Activated CD8-positive, alpha-beta T cell treated with anti-CD3 and anti-CD28 coated beads, Interleukin-2, amount 10 ng/mL, durations not matched to agents 7 days and 5 days (primary cell): ENCODE results near the gene KRTAP10-12. TPM values are rescaled to one million over a fixed set of nuclear protein-coding genes. Genes with fewer than 3 reads are reported as not detected.
"Not testable (repeated sequence)": the region's sequence is repeated elsewhere in the genome, so short reads cannot be mapped to it uniquely, and the experiment has no call there.

Source experiments
- ATAC-seq: fragments of 150-1000 bp; cut with Tn5 transposase; one replicate; pipeline ENCODE4 v1.10.0; 2021; ENCODE audit warnings: moderate library complexity
- CTCF ChIA-PET: fragments of 350-600 bp; sonication (Branson Sonifier 250); formaldehyde crosslinking; loops from one replicate; lab custom pipeline; 2021; ENCODE audit warnings: antibody characterized with exemption; lab: Charles Lee
- POLR2A ChIA-PET: fragments of 350-600 bp; sonication (Branson Sonifier 250); formaldehyde crosslinking; loops from one replicate; lab custom pipeline; 2021; ENCODE audit warnings: antibody characterized with exemption; lab: Charles Lee
- DNase-seq: peaks from one replicate; pipeline ENCODE4 v3.0.0-alpha.2; 2020
- H3K27ac Mint-ChIP-seq: one replicate; pipeline ENCODE4 v1.8.0; 2021; ENCODE audit warnings: mild to moderate bottlenecking, mixed read lengths
- H3K27me3 Mint-ChIP-seq: one replicate; pipeline ENCODE4 v1.8.0; 2021; ENCODE audit warnings: low read depth, mixed read lengths
- H3K36me3 Mint-ChIP-seq: one replicate; pipeline ENCODE4 v1.8.0; 2021; ENCODE audit warnings: low read depth, mixed read lengths
- H3K4me1 Mint-ChIP-seq: one replicate; pipeline ENCODE4 v1.8.0; 2021; ENCODE audit warnings: low read depth, mixed read lengths
- H3K4me3 Mint-ChIP-seq: one replicate; pipeline ENCODE4 v1.8.0; 2021; ENCODE audit warnings: mild to moderate bottlenecking, mixed read lengths
- H3K9me3 Mint-ChIP-seq: one replicate; pipeline ENCODE4 v1.8.0; 2022; ENCODE audit warnings: mixed read lengths; ENCODE audit not compliant: insufficient read depth
- total RNA-seq, 2 experiments: library from RNA; stranded (reverse); gene quantifications; one replicate each; pipeline ENCODE4 v1.2.3, GENCODE V29; 2021

KRTAP10-12 gene, protein sequence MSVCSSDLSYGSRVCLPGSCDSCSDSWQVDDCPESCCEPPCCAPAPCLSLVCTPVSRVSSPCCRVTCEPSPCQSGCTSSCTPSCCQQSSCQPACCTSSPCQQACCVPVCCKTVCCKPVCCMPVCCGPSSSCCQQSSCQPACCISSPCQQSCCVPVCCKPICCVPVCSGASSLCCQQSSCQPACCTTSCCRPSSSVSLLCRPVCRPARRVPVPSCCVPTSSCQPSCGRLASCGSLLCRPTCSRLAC
- total RNA-seq, result not detected

GRCh38 chr21:44697172-44697810 lies at the start of gene KRTAP10-12:
TSS of gene KRTAP10-12 (plus strand) at chr21:44697172. CDS start at chr21:44697202, 30 bp downstream.
- H3K4me3 Mint-ChIP-seq, H3K27ac Mint-ChIP-seq, H3K36me3 Mint-ChIP-seq, CTCF ChIA-PET, H3K4me1 Mint-ChIP-seq, ATAC-seq, DNase-seq: not testable (repeated sequence)
- POLR2A ChIA-PET, result interaction anchor here (0.6 kb wide), 1 partner anchor 64 kb away, joined by 3 read pairs; no protein-coding TSS in a partner anchor
- Mint-ChIP-seq H3K27me3 (peaks cover 45% of the 10 kb centered on the region), H3K9me3 (peaks cover 17% of the 10 kb centered on the region)

DNA sequence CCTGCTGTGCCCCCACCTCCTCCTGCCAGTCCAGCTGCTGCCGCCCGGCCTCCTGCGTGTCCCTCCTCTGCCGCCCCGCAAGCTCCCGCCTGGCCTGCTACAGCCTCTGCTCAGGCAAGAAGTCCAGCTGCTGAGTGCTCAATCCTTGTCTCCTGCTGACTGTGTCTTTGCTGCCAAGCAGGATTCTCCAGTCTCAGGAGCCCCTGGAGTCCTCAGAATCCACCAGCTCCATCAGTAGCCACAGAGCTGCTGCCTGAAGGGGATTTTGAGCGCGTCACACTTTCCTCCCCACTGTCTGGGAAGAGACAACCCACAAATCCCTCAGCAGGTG lies 49.8 kb upstream of the KRTAP10-12 start:
- CTCF ChIA-PET, result interaction anchor here (1.1 kb wide), 1 partner anchor 11 kb away, joined by 3 read pairs; no protein-coding TSS in a partner anchor
- Mint-ChIP-seq H3K4me3 (no peak overlapping the region), H3K4me1 (peaks cover 4% of the 10 kb centered on the region), H3K9me3 (peaks cover 26% of the 10 kb centered on the region), H3K27me3 (no peaks in the 10 kb centered on the region), H3K27ac (peak overlapping the region; percentile 60), H3K36me3 (peaks cover 10% of the 10 kb centered on the region)
- POLR2A ChIA-PET, result no interaction called here
- ATAC-seq (no peak), DNase-seq (peak; percentile 16)

DNA sequence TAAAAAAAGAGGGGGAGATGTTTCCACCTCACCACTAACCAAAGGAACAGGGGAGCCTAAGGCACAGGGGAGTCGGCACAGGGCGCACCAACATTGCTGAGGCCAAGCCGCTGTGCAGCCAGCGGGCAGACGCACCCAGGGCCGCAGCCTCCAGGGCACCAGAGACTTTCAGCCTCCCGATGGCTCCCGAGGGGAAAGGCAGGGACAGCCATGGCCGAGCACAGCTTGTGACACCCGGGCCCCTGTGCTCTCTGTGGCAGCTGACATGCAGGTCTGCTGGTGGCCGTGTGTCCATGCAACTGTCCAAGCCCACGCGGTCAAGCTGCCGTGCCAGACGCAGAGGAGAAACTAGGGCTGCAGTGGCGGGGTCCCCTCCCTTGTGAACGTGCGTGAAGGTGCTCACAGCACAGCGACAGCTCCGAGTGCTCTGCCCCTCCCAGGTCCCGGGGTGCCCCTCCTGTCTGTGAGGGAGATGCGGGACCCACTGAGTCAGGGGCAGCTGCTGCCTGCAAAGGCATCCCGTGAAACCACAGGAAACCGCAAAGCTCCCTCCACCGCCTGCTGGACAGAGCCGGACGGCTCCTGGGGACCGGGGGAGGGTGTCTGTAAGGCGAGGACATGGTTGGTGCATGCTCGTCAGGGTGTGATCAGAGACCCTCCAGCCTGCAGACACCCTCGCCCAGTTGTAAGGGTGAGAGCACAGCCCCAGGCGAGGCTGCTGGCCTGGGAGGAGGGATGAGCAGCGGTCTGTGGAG lies 48.2 kb upstream of the KRTAP10-12 start:
- ChIA-PET POLR2A (no interaction called here), CTCF (no interaction called here)
- H3K27ac Mint-ChIP-seq, result no peak overlapping the region
- no peak overlapping the region for H3K4me3 Mint-ChIP-seq
- DNase-seq, result peak; percentile 16
- no peaks in the 10 kb centered on the region for H3K27me3 Mint-ChIP-seq
- no peak for ATAC-seq
- peaks cover 16% of the 10 kb centered on the region for H3K36me3 Mint-ChIP-seq
- H3K9me3 Mint-ChIP-seq, result peaks cover 22% of the 10 kb centered on the region
- peaks cover 8% of the 10 kb centered on the region for H3K4me1 Mint-ChIP-seq

- peaks cover 19% of the 10 kb centered on the region for H3K9me3 Mint-ChIP-seq
- H3K4me3 Mint-ChIP-seq, result no peak overlapping the region
- H3K27me3 Mint-ChIP-seq, result no peaks in the 10 kb centered on the region
- peaks cover 16% of the 10 kb centered on the region for H3K4me1 Mint-ChIP-seq
- DNase-seq, result peak; percentile 14
- CTCF ChIA-PET, result no interaction called here
- H3K36me3 Mint-ChIP-seq, result peaks cover 19% of the 10 kb centered on the region
- no peak for ATAC-seq
- POLR2A ChIA-PET, result no interaction called here
- H3K27ac Mint-ChIP-seq, result no peak overlapping the region
Observed at GRCh38 chr21:44649521-44650100, 47.4 kb upstream of the KRTAP10-12 start.

DNA sequence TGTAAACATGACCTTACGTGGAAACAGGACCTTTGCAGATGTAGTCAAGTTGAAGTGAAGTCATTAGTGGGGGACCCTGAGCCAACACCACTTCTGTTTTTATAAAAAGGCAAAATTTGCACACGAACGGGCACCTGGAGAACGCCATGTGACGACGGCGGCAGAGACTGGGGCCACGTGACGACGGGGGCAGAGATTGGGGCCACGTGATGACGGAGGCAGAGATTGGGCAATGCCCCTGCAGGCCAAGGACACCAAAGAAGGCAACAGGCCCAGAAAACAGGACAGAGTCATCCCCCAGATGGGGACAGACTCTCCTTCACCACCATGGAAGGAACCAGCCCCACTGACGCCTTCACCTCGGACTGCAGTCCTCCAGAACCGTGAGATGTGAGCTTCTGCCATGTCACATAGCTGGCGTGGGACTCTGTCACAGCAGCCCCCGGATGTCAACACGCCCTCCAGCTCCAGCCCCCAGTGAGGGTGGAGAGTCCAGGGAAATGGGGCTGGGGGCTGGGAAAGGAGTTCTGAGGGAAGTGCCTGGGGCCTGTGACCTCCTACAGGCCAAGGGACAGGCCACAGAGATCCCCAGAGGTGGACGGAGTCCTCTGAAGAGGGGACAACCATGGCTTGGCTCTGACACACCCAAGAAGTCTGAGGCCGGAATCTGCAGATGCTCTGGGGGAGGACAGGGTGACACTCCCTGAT lies 46.6 kb upstream of the KRTAP10-12 start:
- POLR2A ChIA-PET, result no interaction called here
- ATAC-seq, result no peak
- peaks cover 21% of the 10 kb centered on the region for H3K36me3 Mint-ChIP-seq

DNA sequence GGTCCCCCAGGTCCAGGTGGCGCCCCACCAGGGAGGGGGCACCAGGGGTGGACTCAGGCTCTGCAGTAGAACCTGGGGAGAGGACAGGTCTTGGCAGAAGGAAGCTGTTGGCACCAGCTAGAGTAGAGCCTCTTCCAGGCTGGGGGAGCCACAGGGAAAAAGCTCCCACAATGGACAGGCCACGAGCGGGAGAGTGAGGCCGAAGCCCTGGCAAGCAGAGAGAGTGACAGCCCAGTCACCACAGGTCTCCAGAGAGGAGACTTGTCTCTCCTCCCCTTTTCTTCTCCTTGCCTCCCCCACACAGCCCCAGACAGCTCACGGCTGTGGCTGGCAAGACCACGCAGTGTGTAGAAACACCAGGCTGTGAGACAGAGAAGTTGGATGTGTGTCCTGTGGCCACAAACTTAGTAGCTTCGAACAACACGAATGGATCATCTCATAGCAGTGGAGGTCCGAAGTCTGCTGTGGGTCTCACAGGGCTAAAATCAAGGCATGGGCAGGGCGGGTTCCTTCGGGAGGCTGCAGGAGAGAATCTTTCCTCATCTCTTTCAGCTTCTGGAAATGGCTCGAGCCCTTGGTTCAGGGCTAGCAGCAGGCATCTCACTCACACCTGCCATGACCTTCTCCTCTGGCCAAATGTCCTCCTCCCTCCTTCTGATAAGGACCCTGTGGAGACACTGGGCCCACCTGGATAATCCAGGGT lies 45.8 kb upstream of the KRTAP10-12 start:
- no peak overlapping the region for H3K4me3 Mint-ChIP-seq
- H3K27ac Mint-ChIP-seq, result peak overlapping the region; percentile 16
- ChIA-PET POLR2A (no interaction called here), CTCF (interaction anchor here (0.7 kb wide), 1 partner anchor 143 kb away, joined by 3 read pairs; no protein-coding TSS in a partner anchor)
- ATAC-seq, result no peak
- H3K9me3 Mint-ChIP-seq, result peaks cover 15% of the 10 kb centered on the region
- no peaks in the 10 kb centered on the region for H3K27me3 Mint-ChIP-seq
- peaks cover 28% of the 10 kb centered on the region for H3K36me3 Mint-ChIP-seq
- DNase-seq, result no peak
- H3K4me1 Mint-ChIP-seq, result peaks cover 24% of the 10 kb centered on the region

More for the DNA sequence above, 46.6 kb upstream of the KRTAP10-12 start:
- Mint-ChIP-seq H3K9me3 (peaks cover 13% of the 10 kb centered on the region), H3K27ac (peak overlapping the region; percentile 40), H3K4me3 (no peak overlapping the region), H3K27me3 (no peaks in the 10 kb centered on the region), H3K4me1 (peaks cover 24% of the 10 kb centered on the region)
- DNase-seq, result peak; percentile 3
- CTCF ChIA-PET, result interaction anchor here (0.7 kb wide), 1 partner anchor 143 kb away, joined by 3 read pairs; no protein-coding TSS in a partner anchor

- ATAC-seq (no peak), DNase-seq (no peak)
- Mint-ChIP-seq H3K4me1 (peaks cover 41% of the 10 kb centered on the region), H3K27me3 (no peaks in the 10 kb centered on the region), H3K9me3 (peaks cover 34% of the 10 kb centered on the region), H3K27ac (no peak overlapping the region), H3K4me3 (no peak overlapping the region), H3K36me3 (peaks cover 46% of the 10 kb centered on the region)
- ChIA-PET POLR2A (interaction anchor here (0.8 kb wide), 1 partner anchor 34 kb away, joined by 3 read pairs; no protein-coding TSS in a partner anchor), CTCF (no interaction called here)
Observed at GRCh38 chr21:44653123-44653522, 43.8 kb upstream of the KRTAP10-12 start.

DNA sequence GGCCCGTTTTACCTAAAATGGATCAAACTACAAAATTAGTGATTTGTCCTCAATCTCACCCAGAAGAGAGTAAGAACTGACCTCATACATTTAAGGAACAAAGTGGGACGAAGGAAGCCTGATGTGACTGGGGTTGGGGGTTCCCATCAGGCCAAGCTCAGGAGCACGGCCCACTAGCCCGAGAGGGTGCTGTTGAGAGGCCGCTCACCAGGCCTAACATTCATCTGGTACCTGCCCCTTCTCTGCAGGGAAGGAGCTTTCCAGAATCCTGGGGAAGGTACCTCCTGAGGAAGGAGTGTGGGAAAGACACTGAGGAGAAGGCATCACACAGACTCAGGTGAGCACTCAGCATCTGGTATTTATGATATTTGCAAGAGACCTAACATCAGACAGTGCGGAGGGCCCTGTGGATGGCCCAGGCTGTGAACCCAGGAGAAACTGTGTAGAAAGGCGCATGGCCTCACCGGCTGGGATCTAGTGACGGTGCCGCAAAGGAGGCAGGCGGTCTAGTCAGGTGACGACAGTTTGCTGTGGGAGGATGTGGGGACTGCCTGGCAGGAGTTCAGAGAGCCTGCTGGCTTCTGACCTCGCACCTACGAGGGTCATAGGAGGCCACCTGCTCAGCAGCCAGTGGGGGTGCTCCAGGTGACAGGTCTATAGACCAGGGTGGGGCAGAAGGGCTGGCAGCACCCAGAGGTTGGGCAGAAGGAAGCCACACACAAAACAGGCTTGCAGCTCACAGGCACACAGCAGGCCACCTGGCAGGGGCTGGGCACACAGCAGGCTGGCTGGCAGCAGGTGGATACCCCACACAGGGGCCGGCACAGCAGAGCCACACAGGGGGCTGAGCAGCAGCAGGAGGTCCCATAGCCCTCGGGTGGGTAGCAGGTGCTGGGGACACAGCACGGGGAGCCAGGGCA lies 43.1 kb upstream of the KRTAP10-12 start:
- no peaks in the 10 kb centered on the region for H3K27me3 Mint-ChIP-seq
- peak; percentile 45 for DNase-seq
- no peak overlapping the region for H3K4me3 Mint-ChIP-seq
- peaks cover 54% of the 10 kb centered on the region for H3K36me3 Mint-ChIP-seq
- peaks cover 40% of the 10 kb centered on the region for H3K9me3 Mint-ChIP-seq
- ChIA-PET POLR2A (interaction anchor here (0.6 to 0.8 kb wide), 2 partner anchors 35 to 655 kb away, joined by 3 read pairs; no protein-coding TSS in a partner anchor), CTCF (interaction anchor here (1.4 kb wide), 1 partner anchor 8 kb away, joined by 4 read pairs; no protein-coding TSS in a partner anchor)
- H3K4me1 Mint-ChIP-seq, result peaks cover 49% of the 10 kb centered on the region
- peak overlapping the region; percentile 77 for H3K27ac Mint-ChIP-seq
- no peak for ATAC-seq

GRCh38 chr21:44654576-44655175 lies 42.3 kb upstream of the KRTAP10-12 start, which contains the start of gene KRTAP12-4:
TSS of gene KRTAP12-4 (minus strand) at chr21:44654659. CDS start at chr21:44654614, 45 bp downstream.
- ATAC-seq (no peak), DNase-seq (no peak)
- ChIA-PET CTCF (interaction anchor here (1.4 to 1.8 kb wide), 2 partner anchors 9 to 144 kb away, joined by 4 read pairs; no protein-coding TSS in a partner anchor), POLR2A (no interaction called here)
- H3K9me3 Mint-ChIP-seq, result peaks cover 46% of the 10 kb centered on the region
- H3K27me3 Mint-ChIP-seq, result no peaks in the 10 kb centered on the region
- peak within 1 kb of the TSS; percentile 77 for H3K27ac Mint-ChIP-seq
- H3K36me3 Mint-ChIP-seq, result peaks cover 59% of the 10 kb centered on the region
- H3K4me1 Mint-ChIP-seq, result peaks cover 57% of the 10 kb centered on the region
- no peak within 1 kb of the TSS for H3K4me3 Mint-ChIP-seq
